ENCODE data around the gene ZNRF4. TPM values are rescaled to one million over a fixed set of nuclear protein-coding genes. Genes with fewer than 3 reads are reported as not detected.
A peak's percentile ranks its signal among the peaks of the same experiment; 100 is the strongest.
"Not testable (repeated sequence)": the region's sequence is repeated elsewhere in the genome, so short reads cannot be mapped to it uniquely, and the experiment has no call there.

Gene ZNRF4
- not detected in 2 replicates for total RNA-seq (2014; rRNA removed; shearing (Covaris generic))

- DNase-seq (ENCODE audit: low spot score) = no peak
Observed at GRCh38 chr19:5455367-5456129, at the start of gene ZNRF4. TSS of gene ZNRF4 (plus strand) at chr19:5455417. CDS start at chr19:5455492, 75 bp downstream.

GRCh38 chr19:5406198-5406597 is 49.0 kb upstream of the ZNRF4 start:
- DNase-seq (ENCODE audit: low spot score) = not testable (repeated sequence)

GRCh38 chr19:5406816-5407215 is 48.4 kb upstream of the ZNRF4 start:
- DNase-seq (ENCODE audit: low spot score) = no peak

GRCh38 chr19:5407356-5407755 is 47.9 kb upstream of the ZNRF4 start:
- peak; percentile 7 for DNase-seq (ENCODE audit: low spot score)

GRCh38 chr19:5417495-5418436 is 37.5 kb upstream of the ZNRF4 start:
- DNase-seq (ENCODE audit: low spot score) = no peak

GRCh38 chr19:5418677-5419076 is 36.5 kb upstream of the ZNRF4 start:
- no peak for DNase-seq (ENCODE audit: low spot score)

GRCh38 chr19:5420953-5421352 is 34.3 kb upstream of the ZNRF4 start:
- no peak for DNase-seq (ENCODE audit: low spot score)

- DNase-seq (ENCODE audit: low spot score) = no peak
Observed at GRCh38 chr19:5423567-5424125, 31.6 kb upstream of the ZNRF4 start.

GRCh38 chr19:5424192-5424973 is 30.8 kb upstream of the ZNRF4 start:
- no peak for DNase-seq (ENCODE audit: low spot score)

- no peak for DNase-seq (ENCODE audit: low spot score)
Observed at GRCh38 chr19:5425260-5425659, 30.0 kb upstream of the ZNRF4 start.

- no peak for DNase-seq (ENCODE audit: low spot score)
Observed at GRCh38 chr19:5430237-5430636, 25.0 kb upstream of the ZNRF4 start.

GRCh38 chr19:5432687-5433086 is 22.5 kb upstream of the ZNRF4 start:
- DNase-seq (ENCODE audit: low spot score) = no peak

GRCh38 chr19:5434351-5434917 is 20.8 kb upstream of the ZNRF4 start:
- DNase-seq (ENCODE audit: low spot score) = no peak

- no peak for DNase-seq (ENCODE audit: low spot score)
Observed at GRCh38 chr19:5434970-5435641, 20.1 kb upstream of the ZNRF4 start.

- DNase-seq (ENCODE audit: low spot score) = no peak
Observed at GRCh38 chr19:5435642-5436017, 19.6 kb upstream of the ZNRF4 start.

GRCh38 chr19:5436106-5436947 is 18.9 kb upstream of the ZNRF4 start:
- no peak for DNase-seq (ENCODE audit: low spot score)

GRCh38 chr19:5436948-5437306 is 18.3 kb upstream of the ZNRF4 start:
- no peak for DNase-seq (ENCODE audit: low spot score)

GRCh38 chr19:5438756-5439155 is 16.5 kb upstream of the ZNRF4 start:
- not testable (repeated sequence) for DNase-seq (ENCODE audit: low spot score)

GRCh38 chr19:5439452-5439851 is 15.8 kb upstream of the ZNRF4 start:
- DNase-seq (ENCODE audit: low spot score) = no peak

- no peak for DNase-seq (ENCODE audit: low spot score)
Observed at GRCh38 chr19:5440299-5440698, 14.9 kb upstream of the ZNRF4 start.
